SK-N-SH (cell line): ENCODE measurements around the gene UTP25.
"Not testable (repeated sequence)": the region's sequence is repeated elsewhere in the genome, so short reads cannot be mapped to it uniquely, and the experiment has no call there.

Source experiments
- EZH2phosphoT487 ChIP-seq: fragments of 200-600 bp; sonication (generic); IDR thresholded peaks from 2 replicates; pipeline ENCODE4 v1.6.1; 2017; ENCODE audit warnings: low read depth, mixed run types, mild to moderate bottlenecking, antibody characterized with exemption, moderate library complexity, borderline replicate concordance
- FOSL2 ChIP-seq: IDR thresholded peaks from 2 replicates; pipeline ENCODE4 v1.4.0; 2012; ENCODE audit warnings: low read depth, mild to moderate bottlenecking, moderate library complexity, borderline replicate concordance
- RAD21 ChIP-seq: IDR thresholded peaks from 2 replicates; pipeline ENCODE4 v1.6.1; 2012; ENCODE audit warnings: mild to moderate bottlenecking, low read length
- RXRA ChIP-seq: IDR thresholded peaks from 2 replicates; pipeline ENCODE4 v1.4.0; 2012; ENCODE audit warnings: low read depth, mild to moderate bottlenecking, borderline replicate concordance
- TAF1 ChIP-seq: IDR thresholded peaks from 2 replicates; pipeline ENCODE4 v1.6.1; 2012; ENCODE audit warnings: low read depth, mild to moderate bottlenecking, low read length, moderate library complexity, borderline replicate concordance
- YY1 ChIP-seq: IDR thresholded peaks from 2 replicates; pipeline ENCODE4 v1.4.0; 2012; ENCODE audit warnings: low read depth, mild to moderate bottlenecking
- TF ChIP-seq, protein P1 (sequence below): fragments of 200-600 bp; sonication (generic); IDR thresholded peaks from 2 replicates; pipeline ENCODE4 v1.6.1; 2017; ENCODE audit warnings: antibody characterized with exemption, mild to moderate bottlenecking, moderate library complexity
- TF ChIP-seq, protein P2 (sequence below): IDR thresholded peaks from 2 replicates; pipeline ENCODE4 v1.4.0; 2012; ENCODE audit warnings: low read depth, borderline replicate concordance
- TF ChIP-seq, protein P3 (sequence below): IDR thresholded peaks from 2 replicates; pipeline ENCODE4; 2012
- TF ChIP-seq, protein P4 (sequence below): IDR thresholded peaks from 2 replicates; pipeline ENCODE4 v1.4.0; 2012; ENCODE audit warnings: low read depth
- TF ChIP-seq, protein P5 (sequence below): IDR thresholded peaks from 2 replicates; pipeline ENCODE4 v1.4.0; 2012; ENCODE audit warnings: low read depth, borderline replicate concordance

DNA sequence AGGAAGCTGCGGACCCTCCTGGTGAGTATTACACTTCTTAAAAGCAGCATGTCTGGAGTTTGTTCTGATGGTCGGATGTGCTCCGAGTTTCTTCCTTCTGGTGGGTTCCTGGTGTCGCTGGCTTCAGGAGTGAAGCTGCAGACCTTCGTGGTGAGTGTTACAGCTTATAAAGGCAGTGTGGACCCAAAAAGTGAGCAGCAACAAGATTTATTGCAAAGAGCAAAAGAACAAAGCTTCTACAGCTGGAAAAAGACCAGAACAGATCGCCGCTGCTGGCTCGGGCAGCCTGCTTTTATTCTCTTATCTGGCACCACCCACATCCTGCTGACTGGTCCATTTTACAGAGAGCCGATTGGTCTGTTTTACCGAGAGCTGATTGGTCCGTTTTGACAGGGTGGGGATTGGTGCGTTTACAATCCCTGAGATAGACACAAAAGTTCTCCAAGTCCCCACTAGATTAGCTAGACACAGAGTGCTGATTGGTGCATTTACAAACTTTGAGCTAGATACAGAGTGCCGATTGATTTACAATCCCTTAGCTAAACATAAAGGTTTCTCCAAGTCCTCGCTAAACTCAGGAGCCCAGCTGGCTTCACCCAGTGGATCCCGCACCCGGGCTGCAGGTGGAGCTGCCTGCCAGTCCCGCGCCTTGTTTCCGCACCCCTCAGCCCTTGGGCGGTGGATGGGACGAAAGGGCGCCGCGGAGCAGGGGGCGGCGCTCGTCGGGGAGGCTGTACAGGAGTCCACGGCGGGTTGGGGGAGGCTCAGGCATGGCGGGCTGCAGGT lies 60.7 kb downstream of the UTP25 start:
- not testable (repeated sequence) for TF ChIP-seq EZH2phosphoT487, FOSL2, RAD21, YY1, TAF1, RXRA
- TF ChIP-seq, protein P1, sequence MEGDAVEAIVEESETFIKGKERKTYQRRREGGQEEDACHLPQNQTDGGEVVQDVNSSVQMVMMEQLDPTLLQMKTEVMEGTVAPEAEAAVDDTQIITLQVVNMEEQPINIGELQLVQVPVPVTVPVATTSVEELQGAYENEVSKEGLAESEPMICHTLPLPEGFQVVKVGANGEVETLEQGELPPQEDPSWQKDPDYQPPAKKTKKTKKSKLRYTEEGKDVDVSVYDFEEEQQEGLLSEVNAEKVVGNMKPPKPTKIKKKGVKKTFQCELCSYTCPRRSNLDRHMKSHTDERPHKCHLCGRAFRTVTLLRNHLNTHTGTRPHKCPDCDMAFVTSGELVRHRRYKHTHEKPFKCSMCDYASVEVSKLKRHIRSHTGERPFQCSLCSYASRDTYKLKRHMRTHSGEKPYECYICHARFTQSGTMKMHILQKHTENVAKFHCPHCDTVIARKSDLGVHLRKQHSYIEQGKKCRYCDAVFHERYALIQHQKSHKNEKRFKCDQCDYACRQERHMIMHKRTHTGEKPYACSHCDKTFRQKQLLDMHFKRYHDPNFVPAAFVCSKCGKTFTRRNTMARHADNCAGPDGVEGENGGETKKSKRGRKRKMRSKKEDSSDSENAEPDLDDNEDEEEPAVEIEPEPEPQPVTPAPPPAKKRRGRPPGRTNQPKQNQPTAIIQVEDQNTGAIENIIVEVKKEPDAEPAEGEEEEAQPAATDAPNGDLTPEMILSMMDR, result not testable (repeated sequence)
- TF ChIP-seq, protein P2, sequence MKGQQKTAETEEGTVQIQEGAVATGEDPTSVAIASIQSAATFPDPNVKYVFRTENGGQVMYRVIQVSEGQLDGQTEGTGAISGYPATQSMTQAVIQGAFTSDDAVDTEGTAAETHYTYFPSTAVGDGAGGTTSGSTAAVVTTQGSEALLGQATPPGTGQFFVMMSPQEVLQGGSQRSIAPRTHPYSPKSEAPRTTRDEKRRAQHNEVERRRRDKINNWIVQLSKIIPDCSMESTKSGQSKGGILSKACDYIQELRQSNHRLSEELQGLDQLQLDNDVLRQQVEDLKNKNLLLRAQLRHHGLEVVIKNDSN, result not testable (repeated sequence)
- TF ChIP-seq, protein P3, sequence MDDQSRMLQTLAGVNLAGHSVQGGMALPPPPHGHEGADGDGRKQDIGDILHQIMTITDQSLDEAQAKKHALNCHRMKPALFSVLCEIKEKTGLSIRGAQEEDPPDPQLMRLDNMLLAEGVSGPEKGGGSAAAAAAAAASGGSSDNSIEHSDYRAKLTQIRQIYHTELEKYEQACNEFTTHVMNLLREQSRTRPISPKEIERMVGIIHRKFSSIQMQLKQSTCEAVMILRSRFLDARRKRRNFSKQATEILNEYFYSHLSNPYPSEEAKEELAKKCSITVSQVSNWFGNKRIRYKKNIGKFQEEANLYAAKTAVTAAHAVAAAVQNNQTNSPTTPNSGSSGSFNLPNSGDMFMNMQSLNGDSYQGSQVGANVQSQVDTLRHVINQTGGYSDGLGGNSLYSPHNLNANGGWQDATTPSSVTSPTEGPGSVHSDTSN, result not testable (repeated sequence)
- TF ChIP-seq, protein P4, sequence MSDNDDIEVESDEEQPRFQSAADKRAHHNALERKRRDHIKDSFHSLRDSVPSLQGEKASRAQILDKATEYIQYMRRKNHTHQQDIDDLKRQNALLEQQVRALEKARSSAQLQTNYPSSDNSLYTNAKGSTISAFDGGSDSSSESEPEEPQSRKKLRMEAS, result not testable (repeated sequence)
- TF ChIP-seq, protein P5, sequence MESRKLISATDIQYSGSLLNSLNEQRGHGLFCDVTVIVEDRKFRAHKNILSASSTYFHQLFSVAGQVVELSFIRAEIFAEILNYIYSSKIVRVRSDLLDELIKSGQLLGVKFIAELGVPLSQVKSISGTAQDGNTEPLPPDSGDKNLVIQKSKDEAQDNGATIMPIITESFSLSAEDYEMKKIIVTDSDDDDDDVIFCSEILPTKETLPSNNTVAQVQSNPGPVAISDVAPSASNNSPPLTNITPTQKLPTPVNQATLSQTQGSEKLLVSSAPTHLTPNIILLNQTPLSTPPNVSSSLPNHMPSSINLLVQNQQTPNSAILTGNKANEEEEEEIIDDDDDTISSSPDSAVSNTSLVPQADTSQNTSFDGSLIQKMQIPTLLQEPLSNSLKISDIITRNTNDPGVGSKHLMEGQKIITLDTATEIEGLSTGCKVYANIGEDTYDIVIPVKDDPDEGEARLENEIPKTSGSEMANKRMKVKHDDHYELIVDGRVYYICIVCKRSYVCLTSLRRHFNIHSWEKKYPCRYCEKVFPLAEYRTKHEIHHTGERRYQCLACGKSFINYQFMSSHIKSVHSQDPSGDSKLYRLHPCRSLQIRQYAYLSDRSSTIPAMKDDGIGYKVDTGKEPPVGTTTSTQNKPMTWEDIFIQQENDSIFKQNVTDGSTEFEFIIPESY, result not testable (repeated sequence)
